Measurements from ENCODE around the gene BAZ1A. TPM values are rescaled to one million over a fixed set of nuclear protein-coding genes. Genes with fewer than 3 reads are reported as not detected.

BAZ1A gene
- total RNA-seq, 1 donor from 2014 or later, result 38.5 TPM

- Histone ChIP-seq H3K27me3 (no peaks in the 10 kb centered on the region), H3K4me1 (no peaks in the 10 kb centered on the region), H3K9me3 (no peaks in the 10 kb centered on the region), H3K27ac (no peak overlapping the region), H3K4me3 (no peak overlapping the region), H3K36me3 (peaks cover 0 to 7% of the 10 kb centered on the region in 2 donors)
- TF ChIP-seq, protein P1, sequence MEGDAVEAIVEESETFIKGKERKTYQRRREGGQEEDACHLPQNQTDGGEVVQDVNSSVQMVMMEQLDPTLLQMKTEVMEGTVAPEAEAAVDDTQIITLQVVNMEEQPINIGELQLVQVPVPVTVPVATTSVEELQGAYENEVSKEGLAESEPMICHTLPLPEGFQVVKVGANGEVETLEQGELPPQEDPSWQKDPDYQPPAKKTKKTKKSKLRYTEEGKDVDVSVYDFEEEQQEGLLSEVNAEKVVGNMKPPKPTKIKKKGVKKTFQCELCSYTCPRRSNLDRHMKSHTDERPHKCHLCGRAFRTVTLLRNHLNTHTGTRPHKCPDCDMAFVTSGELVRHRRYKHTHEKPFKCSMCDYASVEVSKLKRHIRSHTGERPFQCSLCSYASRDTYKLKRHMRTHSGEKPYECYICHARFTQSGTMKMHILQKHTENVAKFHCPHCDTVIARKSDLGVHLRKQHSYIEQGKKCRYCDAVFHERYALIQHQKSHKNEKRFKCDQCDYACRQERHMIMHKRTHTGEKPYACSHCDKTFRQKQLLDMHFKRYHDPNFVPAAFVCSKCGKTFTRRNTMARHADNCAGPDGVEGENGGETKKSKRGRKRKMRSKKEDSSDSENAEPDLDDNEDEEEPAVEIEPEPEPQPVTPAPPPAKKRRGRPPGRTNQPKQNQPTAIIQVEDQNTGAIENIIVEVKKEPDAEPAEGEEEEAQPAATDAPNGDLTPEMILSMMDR (IDR thresholded peaks at IDR 0.05), result no peak
- no peak for TF ChIP-seq POLR2AphosphoS5 (IDR thresholded peaks at IDR 0.05; ENCODE audit: insufficient read depth in 1 of 2, low read depth in 1 of 2)
- TF ChIP-seq POLR2A (IDR thresholded peaks at IDR 0.05), result no peak
- intact Hi-C loops (cut with DNase I), result no loop called here
- DNase-seq (ENCODE audit: extremely low spot score in 2 of 2), result no peak
Measured at GRCh38 chr14:34857689-34858449, 17.3 kb downstream of the BAZ1A start.

DNA sequence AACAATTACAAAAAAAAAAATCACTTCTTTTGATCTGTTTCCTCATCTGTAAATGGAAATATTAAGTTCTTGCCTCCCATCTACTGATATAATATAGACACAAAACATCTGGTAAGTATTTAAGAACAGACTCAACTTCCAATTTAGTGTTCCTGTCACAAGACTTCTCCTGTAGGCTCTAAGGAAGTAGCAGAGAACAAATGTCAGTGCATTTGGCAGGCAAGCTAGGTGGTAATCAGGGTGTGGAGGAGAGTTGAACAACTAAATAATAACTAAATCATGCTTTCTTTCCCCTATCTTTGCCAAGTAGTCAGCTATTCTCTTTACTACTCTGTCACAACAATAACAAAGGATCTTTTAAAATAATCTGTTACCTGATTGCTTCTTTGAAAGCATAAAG lies 22.1 kb downstream of the BAZ1A start:
- Histone ChIP-seq H3K4me3 (no peak overlapping the region), H3K27ac (no peak overlapping the region), H3K36me3 (peaks cover 0 to 7% of the 10 kb centered on the region in 2 donors), H3K9me3 (no peaks in the 10 kb centered on the region), H3K27me3 (no peaks in the 10 kb centered on the region), H3K4me1 (no peaks in the 10 kb centered on the region)
- intact Hi-C loops (cut with DNase I), result no loop called here
- TF ChIP-seq, protein P1 (IDR thresholded peaks at IDR 0.05), result no peak
- TF ChIP-seq POLR2A (IDR thresholded peaks at IDR 0.05) (no peak), POLR2AphosphoS5 (IDR thresholded peaks at IDR 0.05; ENCODE audit: insufficient read depth in 1 of 2, low read depth in 1 of 2) (no peak)
- DNase-seq (ENCODE audit: extremely low spot score in 2 of 2), result no peak

GRCh38 chr14:34851395-34851794 lies 23.8 kb downstream of the BAZ1A start:
- intact Hi-C loops (cut with DNase I), result no loop called here
- Histone ChIP-seq H3K9me3 (no peaks in the 10 kb centered on the region), H3K4me3 (no peak overlapping the region), H3K36me3 (peaks cover 0 to 7% of the 10 kb centered on the region in 2 donors), H3K4me1 (no peaks in the 10 kb centered on the region), H3K27me3 (no peaks in the 10 kb centered on the region), H3K27ac (no peak overlapping the region)
- no peak for TF ChIP-seq POLR2A (IDR thresholded peaks at IDR 0.05)
- TF ChIP-seq POLR2AphosphoS5 (IDR thresholded peaks at IDR 0.05; ENCODE audit: insufficient read depth in 1 of 2, low read depth in 1 of 2), result no peak
- TF ChIP-seq, protein P1 (IDR thresholded peaks at IDR 0.05), result no peak
- no peak for DNase-seq (ENCODE audit: extremely low spot score in 2 of 2)

GRCh38 chr14:34845869-34846268 lies 29.3 kb downstream of the BAZ1A start:
- Histone ChIP-seq H3K27me3 (no peaks in the 10 kb centered on the region), H3K36me3 (no peaks in the 10 kb centered on the region), H3K27ac (no peak overlapping the region), H3K4me3 (no peak overlapping the region), H3K9me3 (no peaks in the 10 kb centered on the region), H3K4me1 (peaks cover 22% of the 10 kb centered on the region)
- intact Hi-C loops (cut with DNase I), result no loop called here
- no peak for TF ChIP-seq POLR2A (IDR thresholded peaks at IDR 0.05)
- TF ChIP-seq POLR2AphosphoS5 (IDR thresholded peaks at IDR 0.05; ENCODE audit: insufficient read depth in 1 of 2, low read depth in 1 of 2), result no peak
- TF ChIP-seq, protein P1 (IDR thresholded peaks at IDR 0.05), result no peak
- no peak for DNase-seq (ENCODE audit: extremely low spot score in 2 of 2)

GRCh38 chr14:34843011-34843554 lies 32.1 kb downstream of the BAZ1A start:
- no peaks in the 10 kb centered on the region for H3K36me3 ChIP-seq
- H3K4me1 ChIP-seq, result peaks cover 22% of the 10 kb centered on the region
- no peak overlapping the region for H3K4me3 ChIP-seq
- TF ChIP-seq POLR2AphosphoS5 (IDR thresholded peaks at IDR 0.05; ENCODE audit: insufficient read depth in 1 of 2, low read depth in 1 of 2) (peak in 1 of 2 donors; percentile 35), POLR2A (IDR thresholded peaks at IDR 0.05) (no peak)
- TF ChIP-seq, protein P1 (IDR thresholded peaks at IDR 0.05), result no peak
- no peaks in the 10 kb centered on the region for H3K9me3 ChIP-seq
- H3K27me3 ChIP-seq, result no peaks in the 10 kb centered on the region
- no peak for DNase-seq (ENCODE audit: extremely low spot score in 2 of 2)
- H3K27ac ChIP-seq, result no peak overlapping the region
- intact Hi-C loops (cut with DNase I), result no loop called here

Measured in vagina (tissue), 2 donors.